GM18951 (cell line): Measurements from ENCODE around the gene DGKI.

Experiments
- POLR2A ChIP-seq: IDR thresholded peaks from 4 replicates; pipeline ENCODE4 v1.6.1; 2011; ENCODE audit warnings: mild to moderate bottlenecking; ENCODE audit not compliant: insufficient read length, insufficient read depth; ENCODE audit errors: extremely low read depth
- in situ Hi-C: fragments of 300-500 bp; cut with MboI; formaldehyde crosslinking; loops from one replicate; pipeline ENCODE4 v1.12.0; 2022; ENCODE audit warnings: low sequenced_read_pairs, mixed read lengths, inconsistent platforms; ENCODE audit not compliant: unreplicated experiment

Gene DGKI

DNA sequence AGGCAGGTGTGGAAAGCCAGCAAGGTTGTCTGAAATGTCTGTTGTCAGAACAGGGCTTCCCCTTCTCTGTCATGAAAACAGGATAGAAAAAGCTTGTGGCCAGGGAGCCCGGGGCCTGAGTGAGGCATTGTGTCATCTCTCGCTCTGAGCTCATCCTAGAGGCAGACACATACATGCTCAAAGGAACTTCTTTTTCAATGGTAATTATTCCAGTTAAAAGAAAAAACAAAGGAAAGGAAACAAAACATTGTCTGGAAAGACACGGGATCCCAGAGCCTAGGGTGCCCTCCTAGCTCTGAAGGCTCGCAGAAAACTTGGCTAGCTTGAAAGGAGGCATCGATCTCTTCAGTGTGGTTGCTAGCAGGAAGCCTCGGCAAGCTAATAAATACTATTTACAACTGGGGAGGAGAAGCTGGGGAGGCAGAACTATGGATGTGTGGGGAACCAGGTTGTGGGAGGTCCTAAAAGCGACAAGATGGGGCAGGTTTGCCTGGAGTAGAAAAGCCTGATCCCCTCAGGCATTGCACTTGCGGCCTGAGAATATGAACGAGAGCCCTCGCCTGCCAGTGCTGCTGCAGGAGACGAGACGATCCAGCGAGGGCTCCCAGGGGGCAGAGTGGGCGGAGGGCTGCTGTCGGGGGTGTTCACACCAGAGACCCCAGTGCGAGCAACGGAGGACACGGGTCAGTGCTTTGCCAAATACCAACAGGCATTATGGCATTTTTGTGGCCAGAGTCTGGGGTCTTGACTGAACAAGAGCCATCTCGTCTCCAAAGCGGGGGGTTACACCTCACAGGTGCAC, 32.8 kb upstream of the DGKI start:
- in situ Hi-C loops, result no loop called here
- no peak for TF ChIP-seq POLR2A

- no peak for TF ChIP-seq POLR2A
- in situ Hi-C loops, result no loop called here
These were observed 31.7 kb upstream of the DGKI start for GRCh38 chr7:137878333-137878961.

DNA sequence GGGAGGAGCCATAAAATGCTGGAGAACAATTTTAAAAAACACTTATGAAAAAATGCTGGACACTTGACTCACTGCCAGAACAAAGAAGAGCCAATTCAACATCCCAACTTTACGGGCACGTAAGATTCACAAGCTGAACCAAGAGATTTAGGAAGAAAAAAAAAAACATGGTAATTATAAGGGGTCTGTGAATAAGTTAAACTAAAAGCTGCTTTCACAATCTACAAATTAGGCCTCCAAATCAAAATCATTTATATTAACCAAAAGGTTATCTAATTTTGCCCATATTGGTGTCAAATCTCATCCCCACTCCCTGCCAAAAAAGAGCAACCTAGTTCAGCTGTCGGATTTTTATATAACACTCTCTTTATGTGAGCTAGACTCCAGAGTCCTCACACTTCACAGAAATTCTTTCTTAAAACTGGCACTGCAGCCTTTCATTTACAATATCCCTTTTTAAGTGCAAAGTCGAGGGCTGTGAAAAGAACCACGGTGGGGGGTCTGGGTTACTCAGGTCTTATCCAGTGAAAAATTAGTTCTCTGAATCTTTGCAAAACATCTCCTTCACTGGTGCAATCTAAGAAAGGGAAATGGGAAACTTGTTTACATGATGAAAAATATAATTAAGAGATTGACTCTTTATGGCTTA, 30.4 kb upstream of the DGKI start:
- in situ Hi-C loops, result no loop called here
- TF ChIP-seq POLR2A, result no peak

GRCh38 chr7:137875746-137876145, 29.0 kb upstream of the DGKI start:
- in situ Hi-C loops, result no loop called here
- TF ChIP-seq POLR2A, result no peak

DNA sequence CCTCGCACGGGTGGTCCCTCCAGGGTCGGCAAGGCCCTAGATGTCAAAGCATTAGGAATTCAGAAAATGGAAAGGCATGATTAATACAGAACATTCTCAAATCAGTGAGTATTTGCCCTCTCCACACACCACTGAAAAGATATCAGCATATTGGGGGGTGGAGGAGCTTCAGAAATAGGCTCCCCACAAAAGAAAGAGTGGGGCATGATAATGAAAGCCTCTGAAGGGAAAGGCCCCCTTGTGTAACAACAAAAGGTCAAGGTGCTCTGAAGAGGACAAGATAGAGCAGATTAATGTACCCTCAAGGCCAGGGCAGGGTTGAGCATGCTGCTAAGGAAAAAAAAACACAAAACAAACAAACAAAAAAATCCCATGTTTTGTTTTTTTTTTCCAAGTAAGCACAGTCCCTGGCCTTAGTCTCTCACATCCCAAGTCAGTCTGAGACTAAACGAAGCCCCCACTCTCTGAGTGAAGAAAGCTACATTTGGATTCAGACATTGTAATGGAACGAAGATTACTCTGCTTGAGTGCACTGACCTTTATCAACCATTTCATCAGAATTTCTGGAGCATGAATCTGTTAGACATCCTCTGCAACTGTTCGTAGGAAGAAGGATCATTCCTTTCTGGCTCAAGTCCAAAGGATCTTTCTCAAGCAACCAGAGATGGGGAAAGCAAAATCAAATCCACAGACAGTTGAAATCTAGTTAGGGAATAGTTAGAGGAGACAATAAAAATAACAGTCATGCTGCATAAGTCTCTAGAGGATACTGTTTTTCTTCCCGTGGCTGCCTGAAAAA, 27.4 kb upstream of the DGKI start:
- no peak for TF ChIP-seq POLR2A
- in situ Hi-C loops, result no loop called here

DNA sequence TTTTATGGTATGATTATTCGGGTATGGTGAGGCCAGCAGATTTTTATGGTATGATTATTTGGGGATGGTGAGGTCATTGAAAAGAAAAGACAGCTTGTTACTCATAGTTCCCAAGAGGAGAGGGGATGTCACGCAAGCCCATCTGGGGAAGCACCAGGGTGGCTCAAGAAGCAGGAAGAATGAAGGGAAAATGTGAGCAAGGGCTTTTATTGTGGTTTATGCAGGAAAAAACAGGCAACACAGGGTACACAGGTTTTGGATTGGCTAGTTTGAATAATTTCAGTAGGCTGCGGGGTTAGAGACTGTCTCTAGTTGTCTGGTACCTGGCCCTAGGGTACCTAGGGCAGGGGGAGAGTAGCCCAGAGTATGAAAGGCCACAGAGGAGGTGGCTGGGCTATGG, 26.8 kb upstream of the DGKI start:
- TF ChIP-seq POLR2A, result no peak
- in situ Hi-C loops, result no loop called here

DNA sequence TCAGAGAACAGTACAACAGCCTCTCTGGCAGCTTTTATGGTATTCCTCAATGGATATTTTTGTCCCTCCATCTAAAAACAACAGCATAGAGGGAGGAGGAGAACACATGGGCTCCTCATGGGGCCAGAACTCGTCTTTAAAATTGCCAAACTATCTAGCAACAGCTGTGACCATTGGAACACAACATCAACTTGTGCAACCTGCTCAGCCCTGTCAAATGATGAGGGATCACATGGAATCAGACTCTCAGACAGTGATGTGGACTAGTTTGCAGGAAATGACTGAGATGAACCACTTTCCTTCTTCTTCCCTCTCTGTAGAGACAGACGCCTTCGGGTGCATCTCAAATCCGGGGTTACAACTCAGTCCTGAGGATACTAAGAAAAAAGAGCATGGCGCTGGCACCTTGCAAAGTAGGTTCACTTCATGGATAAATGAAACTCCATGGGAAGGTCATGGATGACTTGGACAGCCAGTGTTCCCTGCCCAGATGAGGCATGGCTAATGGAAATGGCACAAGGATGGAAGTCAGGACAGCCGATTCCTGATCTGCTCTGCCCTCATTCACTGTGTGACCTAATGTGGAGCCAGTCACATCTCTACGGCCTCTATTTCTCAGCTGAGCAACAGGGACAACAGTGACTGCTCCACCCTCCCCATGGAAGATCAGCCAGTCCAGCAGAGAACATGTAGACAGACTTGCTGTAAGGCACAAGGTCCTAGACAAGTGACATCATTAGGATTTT, 24.6 kb upstream of the DGKI start:
- in situ Hi-C loops, result no loop called here
- TF ChIP-seq POLR2A, result no peak

DNA sequence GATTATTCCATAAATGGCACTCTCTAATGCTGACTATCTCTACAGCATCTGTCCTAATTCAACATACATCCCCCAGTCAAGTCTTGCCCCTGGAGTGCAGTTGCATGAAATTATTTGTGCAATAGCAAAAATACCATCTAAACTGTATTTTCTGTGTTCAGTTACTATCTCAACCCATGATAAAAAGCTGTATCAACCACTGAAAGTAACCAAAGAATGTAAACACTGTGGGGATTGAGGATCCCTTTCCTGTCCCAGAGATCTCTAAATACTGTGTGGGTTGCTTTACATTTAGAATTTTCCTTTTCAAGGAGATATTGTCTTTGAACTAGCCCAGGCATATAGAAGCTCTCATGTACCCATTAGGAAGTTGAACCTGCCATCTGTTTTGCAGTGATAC, 23.9 kb upstream of the DGKI start:
- in situ Hi-C loops, result no loop called here
- TF ChIP-seq POLR2A, result no peak

DNA sequence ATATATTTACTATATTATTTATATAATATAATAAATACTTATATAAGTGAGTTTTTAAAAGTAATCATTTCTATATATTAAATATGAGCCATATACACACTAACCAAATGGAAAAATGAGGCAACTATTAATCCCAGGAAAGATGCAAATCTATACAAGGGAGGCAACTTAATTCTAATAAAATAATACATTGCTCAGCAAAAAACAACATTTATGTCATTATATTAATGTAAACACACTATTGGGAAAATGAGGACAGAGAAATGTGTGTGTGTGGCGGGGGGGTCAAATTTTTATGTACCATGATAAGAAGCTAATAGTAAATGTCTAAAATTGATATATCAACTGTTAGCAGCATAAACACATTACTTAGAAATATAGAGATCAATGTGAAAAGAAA, 23.3 kb upstream of the DGKI start:
- no peak for TF ChIP-seq POLR2A
- in situ Hi-C loops, result no loop called here

DNA sequence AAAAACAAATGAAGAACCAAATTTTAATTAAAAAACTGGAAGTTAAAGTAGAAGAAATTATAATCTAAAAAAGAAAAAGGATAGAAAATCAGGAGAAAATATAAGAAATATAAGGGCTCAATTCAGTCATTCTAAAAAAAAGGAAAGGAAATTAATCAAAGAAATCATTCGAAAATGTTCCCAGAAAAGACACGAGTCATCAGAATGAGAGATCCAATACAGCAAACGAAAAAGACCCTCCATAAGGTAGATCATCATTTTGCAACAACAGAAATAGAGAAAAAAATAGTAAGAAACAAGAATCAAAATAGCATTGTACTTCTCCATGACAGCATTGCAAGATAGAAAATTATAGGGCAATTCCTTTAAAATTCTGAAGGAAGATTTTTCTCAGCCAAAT, 22.5 kb upstream of the DGKI start:
- in situ Hi-C loops, result no loop called here
- no peak for TF ChIP-seq POLR2A

GRCh38 chr7:137867289-137867688, 20.5 kb upstream of the DGKI start:
- in situ Hi-C loops, result no loop called here
- no peak for TF ChIP-seq POLR2A

DNA sequence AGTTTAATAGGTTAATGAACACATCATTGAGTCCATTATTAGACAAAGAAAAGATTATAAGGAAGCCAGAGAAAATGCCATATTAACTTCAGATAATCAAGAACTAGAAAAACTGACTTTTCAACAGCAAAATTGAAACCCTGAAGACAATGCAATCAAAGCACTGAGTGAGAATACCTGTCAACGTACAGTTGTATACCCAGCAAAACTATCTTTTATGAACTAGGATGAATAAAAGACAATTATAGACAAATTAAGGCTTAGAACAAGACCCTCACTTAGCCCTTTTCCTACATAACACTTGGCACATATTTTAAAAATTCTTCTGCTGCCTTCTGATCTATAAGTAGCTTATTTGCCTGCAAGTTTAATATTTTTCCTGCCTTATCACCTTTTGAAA, 19.0 kb upstream of the DGKI start:
- in situ Hi-C loops, result no loop called here
- no peak for TF ChIP-seq POLR2A
